HK-2 (cell line): ENCODE results near the gene C11orf91.
"Not testable (repeated sequence)": the region's sequence is repeated elsewhere in the genome, so short reads cannot be mapped to it uniquely, and the experiment has no call there.

Experiments used
- DNase-seq: peaks from one replicate; pipeline ENCODE4 v3.0.0-alpha.2; 2018; ENCODE audit not compliant: unreplicated experiment

C11orf91 gene, protein sequence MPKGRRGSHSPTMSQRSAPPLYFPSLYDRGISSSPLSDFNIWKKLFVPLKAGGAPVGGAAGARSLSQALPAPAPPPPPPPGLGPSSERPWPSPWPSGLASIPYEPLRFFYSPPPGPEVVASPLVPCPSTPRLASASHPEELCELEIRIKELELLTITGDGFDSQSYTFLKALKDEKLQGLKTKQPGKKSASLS

DNA sequence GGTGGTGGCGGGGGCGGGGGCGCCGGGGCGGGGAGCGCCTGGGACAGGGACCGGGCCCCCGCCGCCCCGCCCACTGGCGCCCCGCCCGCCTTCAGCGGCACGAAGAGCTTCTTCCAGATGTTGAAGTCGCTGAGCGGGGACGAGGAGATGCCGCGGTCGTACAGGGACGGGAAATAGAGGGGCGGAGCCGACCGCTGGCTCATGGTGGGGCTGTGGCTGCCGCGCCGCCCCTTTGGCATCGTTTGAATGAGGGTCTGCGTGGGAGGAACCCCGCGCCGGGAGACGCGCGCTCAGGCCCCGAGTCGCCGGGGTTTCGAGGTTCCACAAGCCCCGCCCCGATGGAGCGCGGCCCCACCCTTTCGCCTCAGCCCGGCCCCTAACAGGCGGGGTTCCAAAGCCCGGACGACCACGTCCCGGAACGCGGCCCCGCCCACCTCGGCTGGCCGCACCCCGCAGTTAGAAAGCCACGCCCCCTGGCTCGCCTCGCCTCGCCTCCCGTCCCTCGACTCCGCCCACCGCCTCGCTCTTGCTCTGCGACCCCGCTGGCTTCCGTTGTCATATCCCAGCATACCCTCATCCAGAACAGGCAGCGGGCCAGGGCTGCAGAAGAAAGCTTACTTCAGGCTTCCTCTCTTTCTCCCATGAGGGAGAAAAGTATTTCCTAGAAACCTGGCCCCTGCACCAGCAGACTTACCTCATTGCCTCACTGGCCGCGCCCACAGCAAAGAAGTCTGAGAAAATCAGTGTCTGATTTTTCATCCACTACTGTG is at the start of gene C11orf91:
TSS of gene C11orf91 (minus strand) at position 325 of the 770 bp plus-strand sequence. CDS start at position 239, 86 bp downstream.
- peak; percentile 89 for DNase-seq

DNA sequence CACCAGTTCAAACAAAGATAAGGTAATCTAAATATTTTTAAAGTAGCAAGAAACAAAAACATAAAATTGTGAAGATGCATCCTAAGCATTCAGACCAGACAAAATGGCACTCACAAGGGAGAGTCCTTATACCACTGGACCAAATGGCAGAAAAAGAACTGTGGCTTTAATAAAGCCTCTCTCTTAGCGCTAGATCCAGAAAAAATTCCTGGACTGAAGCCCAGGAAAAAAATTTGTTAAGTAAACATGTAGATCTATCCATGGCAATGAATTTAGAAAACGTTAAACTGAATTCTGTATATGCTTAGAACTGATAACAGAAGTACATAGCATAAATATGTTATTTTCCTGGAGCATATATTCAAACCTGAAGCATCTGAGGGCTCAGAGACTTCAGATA is 47.4 kb upstream of the C11orf91 start:
- DNase-seq: no peak

DNA sequence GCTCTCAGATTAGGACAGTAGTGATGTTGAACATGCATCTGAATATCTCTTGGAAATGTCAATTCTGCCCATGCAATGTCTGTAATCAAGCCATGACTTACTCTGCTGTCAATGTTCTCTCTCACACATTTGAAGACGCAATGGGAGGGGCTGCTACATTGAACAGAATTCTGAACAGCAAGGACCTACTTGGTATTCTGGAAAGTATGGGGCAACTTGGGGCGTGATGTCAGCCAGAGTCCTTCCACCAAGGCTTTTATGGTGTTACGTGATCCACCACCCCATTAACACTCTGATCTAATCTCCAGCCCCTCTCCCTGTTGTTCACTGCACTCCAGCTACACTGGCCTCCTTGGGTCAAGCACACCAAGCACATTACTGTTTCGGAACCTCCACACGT is 42.7 kb upstream of the C11orf91 start:
- no peak for DNase-seq

DNA sequence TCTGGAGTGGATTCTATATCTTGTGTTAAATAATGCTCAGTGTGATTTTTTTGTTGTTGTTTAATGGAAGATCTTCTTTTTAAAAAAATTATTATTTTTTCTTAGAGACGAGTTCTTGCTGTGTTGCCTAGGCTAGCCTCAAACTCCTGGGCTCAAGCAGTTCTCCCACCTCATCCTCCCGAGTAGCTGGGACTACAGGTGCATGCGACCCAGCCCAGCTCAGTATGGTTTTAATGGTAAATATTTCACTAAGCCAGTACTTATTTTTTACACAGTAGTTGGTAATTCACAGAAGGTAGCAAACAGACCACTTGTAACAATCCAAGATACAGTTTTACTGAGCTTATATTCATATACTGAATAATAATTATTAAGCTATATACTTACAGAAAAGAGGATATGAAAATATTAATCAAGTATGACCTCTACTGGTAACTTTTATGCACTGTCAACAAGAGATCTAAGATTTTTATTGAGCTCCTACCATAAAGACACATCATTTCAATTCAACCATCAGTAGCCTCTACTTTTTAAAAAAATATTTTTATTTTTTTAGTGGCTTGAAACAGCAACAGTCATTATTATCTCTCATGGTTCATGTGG is 41.7 kb upstream of the C11orf91 start:
- DNase-seq: no peak

DNA sequence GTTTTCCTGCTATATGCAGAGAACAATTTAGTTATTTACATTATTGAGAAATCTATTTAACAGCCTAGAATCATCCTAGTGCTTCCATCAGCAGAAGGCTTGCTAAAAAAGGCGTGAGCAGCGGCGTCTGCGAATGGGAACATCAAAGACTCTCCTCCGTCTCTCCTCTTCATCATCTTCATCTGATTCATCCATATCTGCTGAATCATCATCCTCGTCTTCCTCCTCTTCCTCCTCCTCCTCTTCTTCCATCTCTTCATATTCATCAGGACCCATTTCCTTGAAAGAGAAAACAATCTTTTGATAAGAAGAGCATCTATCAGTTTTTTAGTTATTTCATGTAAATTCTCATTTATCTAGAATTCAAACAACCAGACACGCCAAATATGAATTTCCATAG is 41.2 kb upstream of the C11orf91 start:
- no peak for DNase-seq

DNA sequence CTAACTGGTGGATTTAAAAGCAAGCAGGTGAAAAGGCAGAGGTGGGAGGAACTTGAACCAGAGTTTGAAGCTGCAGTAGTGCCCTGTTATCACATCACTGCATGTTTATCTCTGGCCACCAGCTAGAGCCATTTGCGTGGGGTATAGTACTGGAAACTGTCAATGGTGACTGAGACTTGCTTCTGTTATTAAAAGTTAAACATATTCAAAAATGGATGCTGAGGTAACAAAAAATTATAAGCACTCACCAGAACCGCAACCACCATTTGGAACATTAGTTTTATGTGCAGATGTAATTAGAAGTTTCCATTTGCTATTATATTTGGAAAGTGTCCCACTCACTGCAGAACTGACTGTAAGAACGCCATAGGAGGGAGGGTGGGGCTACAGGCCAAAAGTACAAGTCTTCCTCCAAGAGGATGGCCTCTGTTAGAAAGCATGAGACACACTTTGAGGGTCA is 36.8 kb upstream of the C11orf91 start:
- no peak for DNase-seq

DNA sequence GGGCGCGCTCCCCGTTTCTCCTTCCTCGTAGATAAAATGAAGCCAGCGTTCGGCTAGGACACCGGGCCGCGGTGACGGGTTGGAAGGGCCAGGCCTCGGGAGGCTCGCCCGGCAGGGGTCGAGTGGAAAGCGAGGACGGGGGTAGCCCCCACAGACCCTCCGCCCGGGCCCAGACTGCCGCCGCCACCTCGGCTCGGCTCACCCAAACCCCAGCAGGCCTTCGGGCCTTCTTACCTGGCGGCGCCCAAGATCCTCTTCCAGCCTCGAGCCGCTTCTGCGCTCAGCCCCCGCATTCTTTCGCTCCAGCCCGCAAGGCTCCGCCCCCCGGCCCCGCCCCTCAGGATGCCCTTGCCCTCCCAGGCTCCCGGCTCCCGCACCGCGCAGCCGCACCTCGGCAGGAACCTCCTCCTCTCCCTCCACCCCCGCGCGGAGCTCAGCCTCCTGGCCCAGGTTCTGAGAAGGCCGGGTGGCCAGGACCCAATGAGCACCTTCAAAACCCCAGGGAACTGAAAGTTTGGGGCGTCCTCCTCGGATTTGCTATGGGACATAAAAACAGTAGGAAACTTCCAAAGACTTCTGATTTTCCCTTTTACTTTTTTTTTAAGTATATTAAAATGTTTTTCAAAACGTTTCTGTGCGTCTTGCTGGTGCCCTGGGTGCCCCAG is 35.7 kb upstream of the C11orf91 start, which contains the start of gene CD59:
TSS of gene CD59 (minus strand) at position 276 of the 665 bp plus-strand sequence. CDS start 13,978 bp downstream, outside the sequence.
- DNase-seq: peak; percentile 91

DNA sequence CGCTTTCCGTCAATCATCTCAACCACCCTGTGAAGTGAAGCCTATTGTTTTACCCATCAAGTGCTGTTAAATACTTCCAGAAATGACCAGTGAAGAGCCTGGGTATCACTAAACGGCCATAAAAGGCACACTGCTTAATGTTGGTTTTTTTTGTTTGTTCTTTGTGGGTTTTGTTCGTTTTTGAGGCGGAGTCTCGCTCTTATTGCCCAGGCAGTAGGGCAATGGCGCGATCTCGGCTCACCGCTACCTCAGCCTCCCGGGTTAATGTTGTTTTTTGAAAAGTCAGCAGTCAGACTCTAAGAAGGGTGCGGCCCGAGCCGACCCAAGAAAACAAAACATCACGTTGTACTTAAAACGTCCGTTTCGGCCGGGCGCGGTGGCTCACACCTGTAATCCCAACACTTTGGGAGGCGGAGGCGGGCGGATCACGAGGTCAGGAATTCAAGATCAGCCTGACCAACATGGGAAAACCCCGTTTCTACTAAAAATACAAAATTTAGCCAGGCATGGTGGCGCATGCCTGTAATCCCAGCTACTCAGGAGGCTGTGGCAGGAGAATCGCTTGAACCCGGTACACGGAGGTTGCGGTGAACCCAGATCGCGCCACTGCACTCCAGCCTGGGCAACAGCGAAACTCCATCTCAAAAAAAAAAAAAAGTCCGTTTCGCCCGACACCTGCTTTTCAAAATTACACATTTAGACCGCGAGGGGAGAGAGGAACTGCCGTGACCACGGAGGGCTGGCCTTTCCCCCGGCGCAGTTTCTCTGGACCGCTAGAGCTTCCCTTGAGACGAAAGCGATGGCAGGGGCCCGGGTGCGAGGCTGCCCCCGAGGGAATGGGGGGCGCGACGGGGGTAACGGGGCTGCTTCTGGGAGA is 34.9 kb upstream of the C11orf91 start:
- DNase-seq: peak; percentile 29

DNA sequence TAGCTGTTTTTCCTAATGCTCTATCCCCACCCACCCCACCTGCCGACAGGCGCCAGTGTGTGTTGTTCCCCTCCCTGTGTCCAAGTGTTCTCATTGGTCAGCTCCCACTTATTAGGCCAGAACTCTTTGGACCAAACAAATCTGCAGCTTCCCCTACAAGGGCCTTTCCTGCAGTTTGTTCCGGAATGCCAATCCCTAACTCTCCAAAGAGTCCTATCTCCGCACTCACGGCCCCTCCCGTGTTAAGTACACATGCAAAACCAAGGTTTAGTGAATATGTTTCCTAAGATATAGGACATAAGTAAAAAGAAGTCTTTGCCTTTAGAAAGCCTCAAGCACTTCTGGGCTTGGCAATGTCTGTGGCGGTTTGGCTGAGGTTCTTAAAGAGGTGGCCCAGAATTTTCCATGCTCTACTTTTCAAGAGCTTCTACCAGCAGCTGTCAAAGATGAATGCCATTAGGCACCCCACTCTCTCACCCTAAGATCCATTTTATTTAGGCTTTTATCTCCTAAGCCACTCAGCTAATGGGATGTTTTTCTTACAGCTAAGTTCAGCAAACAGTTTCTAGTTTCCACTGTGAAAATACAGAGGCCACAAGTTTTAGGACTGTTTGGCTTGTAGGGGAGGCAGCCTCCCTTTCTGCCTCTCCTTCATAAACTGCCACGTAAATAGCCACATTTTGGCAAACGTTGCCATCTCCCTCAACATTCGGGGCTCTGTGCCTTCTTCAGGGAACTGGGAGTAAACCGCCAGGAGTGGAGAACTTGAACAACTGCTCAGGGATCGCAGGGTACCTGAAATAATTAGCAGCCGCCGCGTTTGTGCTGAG is 34.0 kb upstream of the C11orf91 start:
- DNase-seq: no peak

DNA sequence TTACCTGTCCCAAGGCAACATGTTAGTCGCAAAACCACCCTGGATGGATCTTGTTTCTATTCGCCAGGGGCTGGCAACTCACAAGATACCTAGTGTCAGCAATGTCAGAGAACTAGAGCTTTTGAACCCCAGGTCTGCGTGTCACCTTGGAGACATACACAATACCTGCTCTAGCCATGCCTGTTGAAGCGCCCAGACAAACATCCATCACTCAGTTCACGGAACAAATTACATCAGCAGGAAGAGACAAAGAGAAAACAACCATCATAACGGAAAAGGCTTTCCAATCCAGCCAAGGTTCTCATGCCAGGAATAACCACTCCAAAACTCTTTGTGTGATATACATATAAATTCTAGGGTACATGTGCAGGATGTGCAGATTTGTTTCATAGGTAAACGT is 33.4 kb upstream of the C11orf91 start:
- no peak for DNase-seq

DNA sequence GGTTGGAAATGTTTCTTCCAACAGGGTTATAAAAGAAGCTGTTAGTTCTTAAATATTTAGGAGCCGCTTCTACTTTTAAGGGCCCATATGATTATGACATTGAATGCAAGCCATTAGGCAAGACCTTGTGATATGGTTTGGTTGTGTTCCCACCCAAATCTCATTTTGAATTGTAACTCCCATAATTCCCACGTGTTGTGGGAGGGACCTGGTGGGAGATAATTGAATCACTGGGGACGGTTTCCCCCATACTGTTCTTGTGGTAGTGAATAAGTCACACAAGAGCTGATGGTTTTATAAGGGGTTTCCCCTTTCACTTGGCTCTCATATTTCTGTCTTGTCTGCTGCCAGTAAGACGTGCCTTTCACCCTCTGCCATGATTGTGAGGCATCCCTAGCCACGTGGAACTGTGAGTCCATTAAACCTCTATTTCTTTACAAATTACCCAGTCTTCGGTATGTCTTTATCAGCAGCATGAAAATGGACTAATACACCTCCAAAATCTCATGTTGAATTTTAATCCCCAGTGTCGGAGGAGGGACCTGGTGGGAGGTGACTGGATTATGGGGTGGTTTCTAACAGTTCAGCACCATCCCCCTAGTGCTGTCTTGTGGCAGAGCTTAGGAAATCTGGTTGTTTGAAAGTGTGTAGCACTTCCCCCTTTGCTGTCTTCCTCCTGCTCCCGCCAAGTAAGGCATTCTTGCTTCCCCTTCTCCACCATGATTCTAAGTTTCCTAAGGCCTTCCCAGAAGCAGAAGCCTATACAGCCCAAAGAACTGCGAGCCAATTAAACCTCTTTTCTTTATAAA is 31.3 kb upstream of the C11orf91 start:
- no peak for DNase-seq

DNA sequence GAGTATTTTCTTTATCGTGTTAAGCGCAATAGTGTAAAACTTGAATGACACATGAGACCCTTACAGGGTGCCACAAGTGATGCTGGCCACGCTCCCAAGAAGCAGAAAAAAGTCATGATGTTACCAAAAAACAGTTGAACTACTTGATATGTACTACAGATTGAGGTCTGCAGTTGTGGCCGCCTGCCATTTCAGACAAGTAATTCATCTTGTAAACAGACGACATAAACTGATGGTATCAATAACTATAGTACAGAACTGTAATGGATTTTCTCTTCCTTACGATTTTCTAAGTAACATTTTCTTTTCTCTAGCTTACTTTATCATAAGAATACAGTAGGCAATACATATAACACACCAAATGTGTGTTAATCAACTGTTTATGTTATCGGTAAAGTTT is 30.1 kb upstream of the C11orf91 start:
- DNase-seq: no peak

DNA sequence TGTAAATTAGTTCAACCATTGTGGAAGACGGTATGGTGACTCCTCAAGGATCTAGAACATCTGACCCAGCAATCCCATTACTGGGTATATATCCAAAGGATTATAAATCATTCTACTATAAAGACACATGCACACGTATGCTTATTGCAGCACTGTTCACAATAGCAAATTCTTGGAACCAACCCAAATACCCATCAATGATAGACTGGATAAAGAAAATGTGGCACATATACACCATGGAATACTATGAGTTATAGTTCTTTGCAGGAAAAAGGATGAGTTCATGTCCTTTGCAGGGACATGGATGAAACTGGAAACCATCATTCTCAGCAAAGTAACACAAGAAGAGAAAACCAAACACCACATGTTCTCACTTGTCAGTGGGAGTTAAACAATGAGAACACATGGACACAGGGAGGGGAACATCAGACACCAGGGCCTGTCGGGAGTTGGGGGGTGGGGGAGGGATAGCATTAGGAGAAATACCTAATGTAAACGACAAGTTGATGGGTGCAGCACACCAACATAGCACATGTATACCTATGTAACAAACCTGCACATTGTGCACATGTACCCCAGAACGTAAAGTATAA is 28.5 kb upstream of the C11orf91 start:
- DNase-seq: not testable (repeated sequence)

DNA sequence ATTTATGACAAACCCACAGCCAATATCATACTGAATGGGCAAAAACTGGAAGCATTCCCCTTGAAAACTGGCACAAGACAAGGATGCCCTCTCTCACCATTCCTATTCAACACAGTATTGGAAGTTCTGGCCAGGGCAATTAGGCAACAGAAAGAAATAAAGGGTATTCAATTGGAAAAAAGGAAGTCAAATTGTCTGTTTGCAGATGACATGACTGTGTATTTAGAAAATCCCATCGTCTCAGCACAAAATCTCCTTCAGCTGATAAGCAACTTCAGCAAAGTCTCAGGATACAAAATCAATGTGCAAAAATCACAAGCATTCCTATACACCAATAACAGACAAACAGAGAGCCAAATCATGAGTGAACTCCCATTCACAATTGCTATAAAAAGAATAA is 26.9 kb upstream of the C11orf91 start:
- not testable (repeated sequence) for DNase-seq

DNA sequence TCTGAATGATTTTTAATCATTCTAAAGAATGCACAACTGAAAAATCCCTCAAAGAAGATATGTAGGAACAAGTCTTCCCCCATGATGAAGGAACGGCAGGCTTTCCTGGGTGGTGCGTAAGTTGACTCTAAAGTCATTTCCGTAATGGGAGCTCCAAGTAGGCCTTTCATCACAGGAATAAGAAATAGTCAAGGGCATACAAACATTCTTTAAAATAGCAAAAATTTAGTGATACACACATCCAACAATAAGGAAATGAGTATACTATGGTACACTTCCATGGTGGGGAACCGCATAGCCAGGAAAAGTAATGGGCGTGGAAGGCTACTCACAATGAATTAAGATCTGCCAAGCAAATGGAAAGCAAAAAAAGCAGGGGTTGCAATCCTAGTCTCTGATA is 24.9 kb upstream of the C11orf91 start:
- no peak for DNase-seq

DNA sequence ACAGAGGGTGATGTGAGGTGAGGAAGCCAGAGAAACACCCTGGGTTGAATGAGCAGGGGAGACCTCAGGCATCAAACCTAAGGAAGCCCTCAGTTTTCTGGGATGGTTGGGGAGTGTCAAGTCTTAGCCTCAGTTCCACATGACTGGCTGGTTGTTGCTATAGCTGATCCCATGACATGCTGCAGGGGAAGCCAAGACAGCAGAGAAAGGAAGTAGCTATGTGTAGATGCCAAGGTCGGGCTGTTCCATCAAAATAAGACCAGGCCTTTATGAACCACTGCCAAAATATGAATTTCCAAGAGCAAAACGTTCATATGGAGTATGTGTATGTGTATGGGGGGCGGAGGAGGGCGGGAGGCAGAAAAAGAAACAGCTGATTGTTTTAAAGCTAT is 24.0 kb upstream of the C11orf91 start:
- no peak for DNase-seq

DNA sequence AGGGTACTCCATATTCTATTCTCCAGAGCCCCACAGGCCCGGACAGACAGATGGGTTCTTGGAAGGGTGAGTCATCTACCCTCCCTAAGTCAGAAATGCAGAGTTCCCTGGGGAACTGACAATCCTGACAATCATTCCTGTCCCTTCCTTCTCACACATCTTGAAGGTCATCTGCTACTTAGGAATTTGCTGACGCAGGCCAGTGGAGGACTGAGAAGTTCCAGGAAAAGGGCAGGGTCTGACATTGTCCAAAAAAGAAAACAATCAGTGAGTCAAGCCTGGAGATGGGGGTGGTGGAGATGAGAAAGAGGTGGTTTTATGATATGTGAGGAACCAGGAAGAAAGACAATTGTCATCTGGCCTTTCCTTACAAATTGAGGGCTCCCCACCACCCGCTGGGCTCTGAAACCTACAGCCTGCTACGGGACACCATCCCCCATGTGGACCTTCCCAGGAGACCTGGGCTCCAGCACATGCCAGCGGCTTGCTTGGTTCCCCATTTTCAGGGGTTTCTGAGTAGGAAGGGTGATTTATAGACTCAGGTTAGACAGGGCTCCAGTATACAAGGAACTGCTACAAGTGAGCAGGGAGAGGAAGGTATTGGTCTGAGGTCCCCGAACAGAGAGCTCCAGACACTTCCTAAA is 22.7 kb upstream of the C11orf91 start:
- DNase-seq: peak; percentile 53

DNA sequence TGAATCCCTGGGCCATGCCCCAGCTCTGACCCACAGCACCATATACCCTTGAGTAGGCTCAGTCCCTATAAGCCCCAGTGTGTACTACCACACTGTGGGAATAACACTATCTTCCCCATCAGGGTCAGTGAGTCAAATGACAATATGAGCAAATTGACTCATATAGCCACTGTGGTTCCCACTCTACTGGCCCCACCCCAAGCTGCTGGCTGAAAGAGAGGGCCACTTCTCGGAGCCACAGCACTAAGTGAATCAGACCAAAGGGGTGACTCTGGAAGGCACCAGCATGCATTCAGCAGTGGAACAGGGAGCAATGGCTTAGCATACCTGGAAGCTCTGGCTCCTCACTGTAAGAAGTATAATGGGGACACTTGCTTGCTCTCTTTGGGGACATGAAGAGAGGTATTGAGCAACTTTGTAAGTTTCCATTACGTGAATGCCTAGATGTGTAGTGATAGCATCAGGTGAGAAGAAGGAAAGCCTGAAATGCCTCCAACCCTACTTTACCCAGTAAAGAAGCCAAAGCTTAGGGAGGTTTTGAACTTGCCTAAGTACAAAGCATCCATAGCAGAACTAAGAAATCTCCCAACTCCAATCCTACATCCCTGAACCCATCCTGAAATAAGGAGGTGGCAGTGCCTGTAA is 22.1 kb upstream of the C11orf91 start:
- peak; percentile 56 for DNase-seq
